ENCODE measurements around the gene SHC2. TPM values are rescaled to one million over a fixed set of nuclear protein-coding genes. Genes with fewer than 3 reads are reported as not detected.

SHC2 gene
- total and polyA plus RNA-seq, 2 of the 13 experiments (the other 11 are each of a cell fraction or from before 2014, with no cell fraction given): 9.0 to 18.3 TPM

GRCh38 chr19:483332-484072 is 22.7 kb upstream of the SHC2 start (continued):
- TF ChIP-seq, protein P1, sequence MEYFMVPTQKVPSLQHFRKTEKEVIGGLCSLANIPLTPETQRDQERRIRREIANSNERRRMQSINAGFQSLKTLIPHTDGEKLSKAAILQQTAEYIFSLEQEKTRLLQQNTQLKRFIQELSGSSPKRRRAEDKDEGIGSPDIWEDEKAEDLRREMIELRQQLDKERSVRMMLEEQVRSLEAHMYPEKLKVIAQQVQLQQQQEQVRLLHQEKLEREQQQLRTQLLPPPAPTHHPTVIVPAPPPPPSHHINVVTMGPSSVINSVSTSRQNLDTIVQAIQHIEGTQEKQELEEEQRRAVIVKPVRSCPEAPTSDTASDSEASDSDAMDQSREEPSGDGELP (IDR thresholded peaks at IDR 0.05; ENCODE audit: borderline replicate concordance, low read depth): no peak

DNA sequence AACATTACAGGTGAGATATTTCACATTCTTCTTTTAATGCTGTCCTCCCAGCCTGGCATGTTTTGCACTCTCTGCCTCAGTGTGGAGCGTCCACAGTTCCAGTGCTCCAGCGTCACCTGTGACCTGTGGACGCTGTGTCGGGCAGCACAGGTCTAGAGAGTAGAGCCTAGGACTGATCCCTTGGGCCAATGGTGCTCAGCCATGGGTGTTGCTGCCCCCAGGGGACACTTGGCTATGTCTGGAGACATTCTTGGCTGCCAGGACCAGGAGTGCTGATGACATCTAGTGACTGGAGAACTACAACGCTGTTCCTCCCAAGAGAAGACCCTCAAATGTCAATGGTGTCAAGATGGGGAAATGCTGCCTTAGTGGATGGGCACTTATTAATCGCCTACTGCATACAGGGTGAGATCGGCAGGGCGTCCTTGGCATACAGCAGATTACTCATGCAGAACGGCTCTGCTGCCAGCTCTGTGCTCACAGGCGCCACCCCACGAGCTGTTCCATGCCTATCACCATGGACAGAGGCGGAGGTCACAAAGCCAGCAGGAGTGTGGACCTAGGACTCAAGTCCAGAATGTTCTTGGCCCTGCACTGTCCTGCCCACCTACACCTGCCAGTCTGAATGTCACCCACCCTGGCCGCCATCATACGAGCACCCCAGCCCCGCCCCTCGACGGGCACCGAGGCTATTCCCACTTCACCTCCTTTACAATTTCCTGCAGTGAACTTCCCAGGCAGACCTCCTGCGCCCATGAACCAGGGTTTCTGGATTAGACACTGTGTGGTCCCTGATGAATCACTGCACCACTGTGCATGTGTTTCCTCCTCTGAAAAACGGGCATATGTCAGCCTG is 21.6 kb upstream of the SHC2 start:
- FAIRE-seq: no peak
- Histone ChIP-seq H3K9me3 (ENCODE audit: low read length) (peaks cover 4% of the 10 kb centered on the region; the same call in 1 of the 2 replicates), H4K20me1 (ENCODE audit: insufficient read depth, low read length) (no peaks in the 10 kb centered on the region; the same call in 1 of the 2 replicates), H3K27ac (ENCODE audit: extremely low read length, insufficient read depth, low read length) (no peak overlapping the region), H3K4me3 (replicated peaks in 1 of 3; ENCODE audit: insufficient read depth in 1 of 3, low read depth in 2 of 3, low read length in 3 of 3) (no peak overlapping the region), H3K9ac (ENCODE audit: insufficient read depth, low read depth, low read length) (no peak overlapping the region), H3K4me2 (ENCODE audit: low read depth, low read length) (no peak overlapping the region; the same call in 1 of the 2 replicates), H2AFZ (ENCODE audit: low read length) (no peak overlapping the region), H3K36me3 (replicated peaks in 1 of 2; ENCODE audit: control insufficient read depth in 1 of 2, insufficient read depth in 2 of 2, low read length in 2 of 2) (no peaks in the 10 kb centered on the region), H3K27me3 (ENCODE audit: control insufficient read depth in 1 of 2, insufficient read depth in 2 of 2, low read length in 2 of 2) (peaks cover 3 to 9% of the 10 kb centered on the region in 2 experiments; a peak in 4 of 5 replicates), H3K79me2 (ENCODE audit: insufficient read depth, low read length) (no peaks in the 10 kb centered on the region), H3K4me1 (ENCODE audit: insufficient read depth, low read length) (peaks cover 37% of the 10 kb centered on the region)
- peak; percentile 42 for ATAC-seq
- POLR2A ChIA-PET: no interaction called here
- WGBS (ENCODE audit: low lambda C conversion rate): 40% methylated on average over 15 of the region's 20 CpGs
- in situ Hi-C loops (cut with HindIII; ENCODE audit: extremely low pct_ligation_motif_present, low pct_unique_long_range_greater_than_20kb) (loop anchor here (5.0 kb wide), 1 partner anchor 100 kb away; no protein-coding TSS in a partner anchor), intact Hi-C loops (cut with micrococcal nuclease; ENCODE audit: unreplicated experiment) (no loop called here)
- DNase-seq (ENCODE audit: low spot score): no peak
- BruUV-seq (replicated peaks): no TSS peak
- CTCF ChIA-PET (ENCODE audit: low intra/inter-chr PET ratio, low total read pairs): no interaction called here
- TF ChIP-seq SALL1 (CRISPR knock-in tag; IDR thresholded peaks at IDR 0.05) (peak; percentile 49), SAP130 (CRISPR knock-in tag; IDR thresholded peaks at IDR 0.05; ENCODE audit: low read depth) (0 out of 2 replicates have a peak, but pooled peaks have one; percentile 23), LCORL (IDR thresholded peaks at IDR 0.05) (no peak), LCORL (CRISPR knock-in tag; IDR thresholded peaks at IDR 0.05) (0 out of 2 replicates have a peak, but pooled peaks have one; percentile 26), FOSL2 (CRISPR knock-in tag; IDR thresholded peaks at IDR 0.05) (peak; percentile 29; the same call in 1 of the 2 replicates), NR2F1 (CRISPR knock-in tag; IDR thresholded peaks at IDR 0.05) (peak in 1 of 2 experiments; percentile 24; a peak in 1 of 4 replicates), JUND (CRISPR knock-in tag; IDR thresholded peaks at IDR 0.05) (0 out of 2 replicates have a peak, but pooled peaks have one; percentile 28), PAWR (CRISPR knock-in tag; IDR thresholded peaks at IDR 0.05; ENCODE audit: borderline replicate concordance) (no peak), BATF2 (CRISPR knock-in tag; IDR thresholded peaks at IDR 0.05) (no peak), MIER2 (CRISPR knock-in tag; IDR thresholded peaks at IDR 0.05) (peak; percentile 91), CREM (IDR thresholded peaks at IDR 0.05) (no peak), CREM (CRISPR knock-in tag; IDR thresholded peaks at IDR 0.05) (no peak), ZNF737 (CRISPR knock-in tag; IDR thresholded peaks at IDR 0.05; ENCODE audit: borderline replicate concordance) (no peak), ZNF296 (CRISPR knock-in tag; conservative IDR thresholded peaks at IDR 0.05) (0 out of 2 replicates have a peak, but pooled peaks have one; percentile 23), ZKSCAN8 (CRISPR knock-in tag; IDR thresholded peaks at IDR 0.05; ENCODE audit: borderline replicate concordance) (peak; percentile 100), HNF4G (IDR thresholded peaks at IDR 0.05; ENCODE audit: borderline replicate concordance, low read depth, low read length) (peak; percentile 36; the same call in 1 of the 2 replicates), HNF4G (CRISPR knock-in tag; IDR thresholded peaks at IDR 0.05; ENCODE audit: borderline replicate concordance, low read depth) (no peak)
- TF ChIP-seq, protein P2, sequence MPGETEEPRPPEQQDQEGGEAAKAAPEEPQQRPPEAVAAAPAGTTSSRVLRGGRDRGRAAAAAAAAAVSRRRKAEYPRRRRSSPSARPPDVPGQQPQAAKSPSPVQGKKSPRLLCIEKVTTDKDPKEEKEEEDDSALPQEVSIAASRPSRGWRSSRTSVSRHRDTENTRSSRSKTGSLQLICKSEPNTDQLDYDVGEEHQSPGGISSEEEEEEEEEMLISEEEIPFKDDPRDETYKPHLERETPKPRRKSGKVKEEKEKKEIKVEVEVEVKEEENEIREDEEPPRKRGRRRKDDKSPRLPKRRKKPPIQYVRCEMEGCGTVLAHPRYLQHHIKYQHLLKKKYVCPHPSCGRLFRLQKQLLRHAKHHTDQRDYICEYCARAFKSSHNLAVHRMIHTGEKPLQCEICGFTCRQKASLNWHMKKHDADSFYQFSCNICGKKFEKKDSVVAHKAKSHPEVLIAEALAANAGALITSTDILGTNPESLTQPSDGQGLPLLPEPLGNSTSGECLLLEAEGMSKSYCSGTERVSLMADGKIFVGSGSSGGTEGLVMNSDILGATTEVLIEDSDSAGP (CRISPR knock-in tag; IDR thresholded peaks at IDR 0.05; ENCODE audit: borderline replicate concordance): peak; percentile 32; the same call in 1 of the 2 replicates
